Rectal smooth muscle tissue (tissue), 1 donor: ENCODE data around the gene KCND3.

Source experiments
- H3K27ac ChIP-seq: one replicate; pipeline ENCODE4 v1.7.0; 2013; ENCODE audit warnings: low read depth, low read length, inconsistent platforms
- H3K27me3 ChIP-seq: one replicate; pipeline ENCODE4 v1.7.0; 2013; ENCODE audit warnings: low read length; ENCODE audit not compliant: control insufficient read depth, insufficient read depth
- H3K36me3 ChIP-seq: one replicate; pipeline ENCODE4 v1.7.0; 2013; ENCODE audit warnings: low read length; ENCODE audit not compliant: control insufficient read depth, insufficient read depth
- H3K4me1 ChIP-seq: one replicate; pipeline ENCODE4 v1.7.0; 2013; ENCODE audit warnings: low read length; ENCODE audit not compliant: control insufficient read depth, insufficient read depth
- H3K4me3 ChIP-seq: one replicate; pipeline ENCODE4 v1.7.0; 2013; ENCODE audit warnings: low read length
- H3K9ac ChIP-seq: one replicate; pipeline ENCODE4 v1.7.0; 2013; ENCODE audit warnings: low read length

The KCND3 gene

DNA sequence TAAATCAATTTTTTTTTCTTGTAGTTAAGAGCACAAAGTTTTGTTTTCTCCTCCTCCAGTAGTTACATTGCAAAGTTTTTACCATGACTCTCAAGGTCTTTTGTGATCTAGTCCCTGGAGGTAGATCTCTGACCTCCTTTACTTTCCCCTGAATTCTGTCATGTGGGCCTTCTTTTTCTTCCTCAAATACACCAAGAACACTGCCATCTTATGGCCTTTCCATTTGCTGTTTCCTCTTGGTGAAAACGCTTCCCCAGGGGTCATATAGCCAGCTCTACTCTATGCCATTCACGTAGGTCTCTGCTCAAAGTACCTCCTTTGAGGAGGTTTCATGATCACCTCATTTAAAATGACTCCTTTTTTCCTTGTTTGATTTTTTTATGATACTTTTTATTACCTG lies 231.1 kb downstream of the KCND3 start:
- no peak overlapping the region for H3K4me3 ChIP-seq
- H3K27me3 ChIP-seq, result no peaks in the 10 kb centered on the region
- H3K9ac ChIP-seq, result no peak overlapping the region
- H3K27ac ChIP-seq, result no peak overlapping the region
- H3K36me3 ChIP-seq, result no peaks in the 10 kb centered on the region
- peaks cover 4% of the 10 kb centered on the region for H3K4me1 ChIP-seq

GRCh38 chr1:111756124-111756513 lies 233.3 kb downstream of the KCND3 start:
- Histone ChIP-seq H3K27ac (peak overlapping the region; percentile 98), H3K4me1 (peaks cover 6% of the 10 kb centered on the region), H3K9ac (peak overlapping the region; percentile 80), H3K4me3 (peak overlapping the region; percentile 98), H3K36me3 (no peaks in the 10 kb centered on the region), H3K27me3 (no peaks in the 10 kb centered on the region)

DNA sequence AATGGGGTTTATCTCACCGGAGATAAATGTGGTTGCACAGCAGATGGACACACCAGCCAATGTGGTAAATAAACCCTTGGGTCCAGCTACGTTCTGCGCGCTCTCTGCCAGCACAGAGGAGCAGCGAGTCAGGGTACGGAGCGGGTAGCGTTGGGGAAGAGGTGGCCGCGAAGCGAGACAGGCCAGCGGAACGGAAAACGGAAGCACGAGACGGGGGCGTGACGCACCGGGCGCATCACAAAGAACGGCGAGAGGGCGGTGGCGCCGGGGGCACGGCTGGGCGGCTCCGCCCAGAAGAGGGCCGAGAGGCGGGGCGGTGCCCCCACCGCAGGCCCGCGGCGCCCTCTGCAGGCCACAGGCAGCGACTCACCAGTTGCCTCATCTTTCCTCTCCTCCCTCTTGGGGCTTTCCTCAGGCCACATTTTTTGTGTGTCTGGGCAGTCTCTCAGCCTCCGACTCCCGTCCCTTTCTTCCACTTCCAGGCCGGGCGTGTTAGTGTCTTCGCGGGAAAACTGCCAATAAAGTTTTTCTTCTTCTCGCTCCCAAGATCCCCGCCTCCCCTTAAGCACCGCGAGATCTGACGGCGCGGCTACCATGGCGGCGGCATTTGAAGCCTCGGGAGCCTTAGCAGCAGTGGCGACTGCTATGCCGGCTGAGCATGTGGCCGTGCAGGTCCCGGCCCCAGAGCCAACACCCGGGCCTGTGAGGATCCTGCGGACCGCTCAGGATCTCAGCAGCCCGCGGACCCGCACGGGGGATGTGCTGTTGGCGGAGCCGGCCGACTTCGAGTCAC lies 233.9 kb downstream of the KCND3 start, which contains the start of gene DDX20:
Gene DDX20 (plus strand): TSS at position 571 of the 793 bp plus-strand sequence. CDS start 24 bp downstream, at position 595.
- Histone ChIP-seq H3K4me1 (peaks cover 12% of the 10 kb centered on the region), H3K27ac (peak within 1 kb of the TSS; percentile 98), H3K36me3 (no peaks in the 10 kb centered on the region), H3K9ac (peak within 1 kb of the TSS; percentile 91), H3K4me3 (peak within 1 kb of the TSS; percentile 98), H3K27me3 (no peaks in the 10 kb centered on the region)

- Histone ChIP-seq H3K36me3 (no peaks in the 10 kb centered on the region), H3K9ac (peak overlapping the region; percentile 91), H3K27ac (peak overlapping the region; percentile 98), H3K27me3 (no peaks in the 10 kb centered on the region), H3K4me3 (peak overlapping the region; percentile 98), H3K4me1 (peaks cover 14% of the 10 kb centered on the region)
Observed at GRCh38 chr1:111754984-111755330, 234.5 kb downstream of the KCND3 start.

DNA sequence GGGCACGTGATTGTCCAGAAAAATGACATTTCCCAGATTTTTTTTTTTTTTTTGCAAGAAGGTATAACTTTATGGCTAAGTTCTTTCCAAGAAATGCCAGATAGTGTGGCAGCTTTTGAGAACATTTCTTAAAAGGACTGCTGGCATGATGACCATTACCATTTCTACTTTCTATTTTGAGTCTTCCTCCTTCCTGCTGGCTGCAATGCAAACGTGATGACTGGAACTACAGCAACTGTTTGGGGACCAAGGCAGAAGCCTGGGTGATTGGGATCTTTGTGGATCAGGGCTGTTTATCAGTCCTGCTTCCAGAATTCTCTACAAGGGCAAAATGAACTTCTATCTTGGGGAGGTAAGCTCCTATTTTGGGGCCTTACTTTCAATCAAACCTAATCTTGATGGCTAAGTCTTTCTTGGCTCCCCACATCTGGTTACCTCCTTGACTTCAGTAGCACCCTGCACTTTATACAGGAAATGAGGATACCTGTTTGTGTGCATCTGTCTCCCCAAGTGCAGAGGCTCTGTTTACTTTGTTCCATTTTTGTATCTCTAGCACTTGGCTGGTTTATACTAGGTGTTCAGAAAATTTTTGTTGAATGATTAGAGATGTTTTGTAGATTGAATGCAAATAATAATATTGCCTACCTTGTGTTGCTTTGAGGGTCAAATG lies 237.4 kb downstream of the KCND3 start:
- Histone ChIP-seq H3K27ac (no peak overlapping the region), H3K9ac (no peak overlapping the region), H3K36me3 (no peaks in the 10 kb centered on the region), H3K4me3 (no peak overlapping the region), H3K4me1 (peaks cover 21% of the 10 kb centered on the region), H3K27me3 (no peaks in the 10 kb centered on the region)

- H3K4me3 ChIP-seq, result no peak overlapping the region
- H3K27me3 ChIP-seq, result no peaks in the 10 kb centered on the region
- H3K9ac ChIP-seq, result no peak overlapping the region
- H3K36me3 ChIP-seq, result no peaks in the 10 kb centered on the region
- H3K27ac ChIP-seq, result peak overlapping the region; percentile 45
- H3K4me1 ChIP-seq, result peaks cover 21% of the 10 kb centered on the region
Observed at GRCh38 chr1:111750856-111751255, 238.6 kb downstream of the KCND3 start.

- peaks cover 26% of the 10 kb centered on the region for H3K4me1 ChIP-seq
- no peak overlapping the region for H3K27ac ChIP-seq
- H3K27me3 ChIP-seq, result no peaks in the 10 kb centered on the region
- no peak overlapping the region for H3K4me3 ChIP-seq
- no peak overlapping the region for H3K9ac ChIP-seq
- no peaks in the 10 kb centered on the region for H3K36me3 ChIP-seq
Observed at GRCh38 chr1:111749628-111750027, 239.8 kb downstream of the KCND3 start.

DNA sequence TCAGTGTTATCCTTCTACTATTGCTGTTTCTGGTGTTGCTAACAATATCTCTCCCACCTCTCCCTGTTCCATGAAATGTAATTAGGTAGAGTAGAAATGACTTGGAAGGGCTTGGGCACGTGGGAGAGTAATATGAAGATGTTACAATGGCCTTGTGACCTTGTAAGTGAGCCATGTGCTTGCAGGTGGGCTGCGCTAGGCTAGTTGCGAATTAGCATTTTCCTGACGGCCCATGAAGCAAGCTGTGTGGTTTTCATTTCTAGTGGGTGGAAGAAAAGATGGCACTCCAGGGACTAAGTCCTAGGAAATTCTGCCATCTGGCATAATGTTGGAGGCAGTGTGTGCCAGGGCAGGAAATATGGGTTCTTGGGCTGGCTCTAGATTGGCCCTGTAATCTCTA lies 241.5 kb downstream of the KCND3 start:
- no peak overlapping the region for H3K27ac ChIP-seq
- no peaks in the 10 kb centered on the region for H3K36me3 ChIP-seq
- no peaks in the 10 kb centered on the region for H3K27me3 ChIP-seq
- no peak overlapping the region for H3K4me3 ChIP-seq
- H3K9ac ChIP-seq, result no peak overlapping the region
- H3K4me1 ChIP-seq, result peaks cover 26% of the 10 kb centered on the region

GRCh38 chr1:111747282-111747734 lies 242.2 kb downstream of the KCND3 start:
- Histone ChIP-seq H3K4me3 (no peak overlapping the region), H3K27ac (no peak overlapping the region), H3K36me3 (no peaks in the 10 kb centered on the region), H3K4me1 (peaks cover 26% of the 10 kb centered on the region), H3K9ac (no peak overlapping the region), H3K27me3 (no peaks in the 10 kb centered on the region)

DNA sequence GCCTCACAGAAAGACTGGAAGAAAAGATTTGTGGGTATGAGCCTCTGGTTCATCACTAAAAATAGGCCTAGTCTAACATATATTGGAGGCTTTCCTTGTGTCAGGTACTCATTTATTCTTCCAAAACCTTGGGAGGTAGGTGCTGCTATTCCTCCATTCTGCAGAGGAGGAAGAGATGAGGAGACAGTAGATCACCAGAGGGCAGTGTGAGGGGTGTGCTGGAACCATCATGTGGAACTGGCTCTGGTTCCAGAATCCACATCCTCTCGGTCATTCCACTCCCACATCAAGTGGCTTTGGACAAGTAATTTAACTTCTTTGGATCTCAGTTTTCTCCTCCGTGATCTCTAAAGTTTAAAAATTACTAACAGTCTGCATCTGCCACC lies 242.9 kb downstream of the KCND3 start:
- peaks cover 26% of the 10 kb centered on the region for H3K4me1 ChIP-seq
- H3K36me3 ChIP-seq, result no peaks in the 10 kb centered on the region
- no peak overlapping the region for H3K4me3 ChIP-seq
- no peaks in the 10 kb centered on the region for H3K27me3 ChIP-seq
- no peak overlapping the region for H3K9ac ChIP-seq
- peak overlapping the region; percentile 56 for H3K27ac ChIP-seq

GRCh38 chr1:111745675-111746613 lies 243.5 kb downstream of the KCND3 start:
- Histone ChIP-seq H3K4me3 (no peak overlapping the region), H3K4me1 (peaks cover 22% of the 10 kb centered on the region), H3K9ac (no peak overlapping the region), H3K27ac (peak overlapping the region; percentile 56), H3K27me3 (no peaks in the 10 kb centered on the region), H3K36me3 (no peaks in the 10 kb centered on the region)

DNA sequence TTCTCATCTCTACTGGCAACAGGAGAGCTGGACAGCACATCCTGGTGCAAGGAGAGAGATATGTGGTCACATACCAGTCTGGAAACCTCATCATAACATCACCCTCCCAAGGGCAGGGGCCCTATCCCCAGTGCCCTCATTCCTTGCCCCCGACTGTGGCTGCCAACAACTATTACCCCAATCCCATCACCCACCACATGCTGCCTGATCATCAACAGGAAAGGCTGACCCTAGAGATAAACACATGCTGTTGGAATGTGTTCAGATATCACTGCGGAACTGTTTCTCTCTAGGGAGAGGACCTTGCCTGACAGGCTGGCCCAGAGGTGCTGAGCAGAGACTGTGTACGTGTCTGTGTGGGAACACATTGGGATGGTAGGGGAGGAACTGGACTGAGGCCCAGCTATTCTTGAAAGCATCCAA lies 245.8 kb downstream of the KCND3 start:
- Histone ChIP-seq H3K27me3 (no peaks in the 10 kb centered on the region), H3K4me1 (peaks cover 14% of the 10 kb centered on the region), H3K9ac (no peak overlapping the region), H3K27ac (no peak overlapping the region), H3K36me3 (no peaks in the 10 kb centered on the region), H3K4me3 (no peak overlapping the region)
